AG09319 (cell line): Measurements from ENCODE around the gene ZGPAT.
"Not testable (repeated sequence)": the region's sequence is repeated elsewhere in the genome, so short reads cannot be mapped to it uniquely, and the experiment has no call there.

Experiments used
- DNase-seq: peaks from one replicate; pipeline ENCODE4 v3.0.0-alpha.2; 2010; ENCODE audit warnings: low read depth; ENCODE audit errors: extremely low read depth
- TF ChIP-seq, protein P1 (sequence below): IDR thresholded peaks from 2 replicates; pipeline ENCODE4 v1.5.1; 2011; ENCODE audit warnings: low read depth, mild to moderate bottlenecking, inconsistent platforms, low read length, moderate library complexity

Gene ZGPAT

DNA sequence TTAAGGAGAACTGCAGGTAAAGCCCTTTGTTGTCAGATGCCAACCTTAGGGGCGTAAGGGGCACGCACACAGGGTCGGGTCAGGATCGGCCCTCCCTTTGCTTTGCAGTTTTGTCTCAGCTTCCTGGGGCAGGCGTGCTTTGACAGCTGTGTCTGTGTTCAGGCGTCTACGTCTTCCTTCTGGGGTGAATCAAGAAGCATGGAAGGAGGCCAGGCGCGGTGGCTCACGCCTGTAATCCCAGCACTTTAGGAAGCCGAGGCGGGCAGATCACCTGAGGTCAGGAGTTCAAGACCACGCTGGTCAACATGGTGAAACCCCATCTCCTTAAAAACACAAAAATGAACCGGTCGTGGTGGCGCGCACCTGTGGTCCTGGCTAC, 1.3 kb downstream of the ZGPAT start:
- TF ChIP-seq, protein P1, sequence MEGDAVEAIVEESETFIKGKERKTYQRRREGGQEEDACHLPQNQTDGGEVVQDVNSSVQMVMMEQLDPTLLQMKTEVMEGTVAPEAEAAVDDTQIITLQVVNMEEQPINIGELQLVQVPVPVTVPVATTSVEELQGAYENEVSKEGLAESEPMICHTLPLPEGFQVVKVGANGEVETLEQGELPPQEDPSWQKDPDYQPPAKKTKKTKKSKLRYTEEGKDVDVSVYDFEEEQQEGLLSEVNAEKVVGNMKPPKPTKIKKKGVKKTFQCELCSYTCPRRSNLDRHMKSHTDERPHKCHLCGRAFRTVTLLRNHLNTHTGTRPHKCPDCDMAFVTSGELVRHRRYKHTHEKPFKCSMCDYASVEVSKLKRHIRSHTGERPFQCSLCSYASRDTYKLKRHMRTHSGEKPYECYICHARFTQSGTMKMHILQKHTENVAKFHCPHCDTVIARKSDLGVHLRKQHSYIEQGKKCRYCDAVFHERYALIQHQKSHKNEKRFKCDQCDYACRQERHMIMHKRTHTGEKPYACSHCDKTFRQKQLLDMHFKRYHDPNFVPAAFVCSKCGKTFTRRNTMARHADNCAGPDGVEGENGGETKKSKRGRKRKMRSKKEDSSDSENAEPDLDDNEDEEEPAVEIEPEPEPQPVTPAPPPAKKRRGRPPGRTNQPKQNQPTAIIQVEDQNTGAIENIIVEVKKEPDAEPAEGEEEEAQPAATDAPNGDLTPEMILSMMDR = no peak
- DNase-seq = no peak

DNA sequence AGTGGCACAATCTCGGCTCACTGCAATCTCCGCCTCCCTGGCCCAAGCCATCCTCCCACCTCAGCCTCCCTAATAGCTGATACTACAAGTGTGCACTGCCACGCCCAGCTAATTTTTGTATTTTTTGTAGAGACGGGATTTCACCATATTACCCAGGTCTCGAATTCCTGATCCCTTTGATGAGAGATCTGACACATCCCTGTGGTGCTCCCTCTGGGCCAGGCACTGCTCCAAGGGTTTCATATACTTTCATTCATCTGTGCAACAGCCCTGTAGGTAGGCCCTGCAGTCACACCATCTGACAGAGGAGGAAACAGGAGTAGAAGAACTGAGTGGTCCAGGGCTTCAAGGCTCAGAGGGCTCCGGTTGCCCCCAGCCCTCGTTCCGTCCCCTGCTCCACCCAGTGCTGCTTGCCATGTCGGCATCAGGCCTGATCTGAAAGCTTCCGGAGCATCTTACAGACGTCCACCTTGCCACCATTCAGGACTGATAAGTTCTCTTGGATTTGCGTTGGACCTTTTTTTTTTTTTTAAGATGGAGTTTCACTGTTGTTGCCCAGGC, 3.3 kb downstream of the ZGPAT start:
- TF ChIP-seq, protein P1 = no peak
- no peak for DNase-seq

DNA sequence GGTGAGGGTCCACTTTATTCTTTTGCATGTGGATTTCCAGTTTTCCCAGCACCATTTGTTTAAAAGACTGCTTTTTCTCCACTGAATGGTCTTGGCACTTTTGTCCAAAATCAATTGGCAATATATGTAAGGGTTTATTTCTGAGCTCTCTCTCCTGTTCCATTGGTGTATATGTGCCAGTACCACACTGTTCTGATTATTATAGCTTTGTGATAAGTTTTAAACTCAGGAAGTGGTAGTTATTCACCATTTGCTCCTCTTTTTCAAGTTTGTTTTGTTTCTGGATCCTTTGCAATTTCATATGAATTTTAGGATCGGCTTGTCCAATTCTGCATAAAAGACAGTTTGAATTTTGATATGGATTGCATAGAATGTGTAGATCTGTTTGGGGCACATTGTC, 4.4 kb downstream of the ZGPAT start:
- no peak for DNase-seq
- TF ChIP-seq, protein P1 = no peak

DNA sequence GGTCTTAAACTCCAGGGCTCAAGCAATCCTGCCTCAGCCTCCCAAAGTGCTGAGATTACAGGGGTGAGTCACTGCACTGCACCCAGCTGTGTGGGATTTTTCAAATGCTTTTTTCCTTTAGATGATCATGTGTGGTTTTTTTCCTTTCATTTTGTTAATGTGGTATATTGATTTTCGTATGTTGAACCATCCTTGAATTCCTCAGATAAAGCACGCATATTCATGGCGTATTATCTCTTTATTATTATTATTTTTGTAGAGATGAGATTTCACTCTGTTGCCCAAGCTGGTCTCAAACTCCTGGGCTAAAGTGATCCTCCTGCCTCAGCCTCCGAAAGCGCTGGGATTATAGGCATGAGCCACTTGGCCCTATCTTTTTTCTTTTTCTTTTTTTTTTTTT, 7.0 kb downstream of the ZGPAT start:
- TF ChIP-seq, protein P1 = no peak

DNA sequence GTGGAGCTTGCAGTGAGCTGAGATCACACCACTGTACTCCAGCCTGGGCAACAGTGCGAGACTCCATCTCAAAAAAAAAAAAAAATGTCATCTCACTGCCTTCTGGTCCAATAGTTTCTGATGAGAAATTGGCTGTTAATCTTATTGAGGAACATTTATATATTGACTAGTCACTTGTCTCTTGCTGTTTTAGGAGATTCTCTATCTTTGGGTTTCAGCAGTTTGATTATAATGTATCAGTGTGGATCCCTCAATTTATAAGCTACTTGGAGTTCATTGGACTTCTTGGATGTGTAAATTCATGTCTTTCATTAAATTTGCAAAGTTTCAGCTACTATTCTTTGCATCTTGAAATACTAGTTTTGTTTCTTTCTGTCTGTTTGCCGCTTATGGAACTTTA, 11.2 kb downstream of the ZGPAT start:
- TF ChIP-seq, protein P1 = no peak
- no peak for DNase-seq

More for the DNA sequence above, 7.0 kb downstream of the ZGPAT start:
- DNase-seq = no peak

DNA sequence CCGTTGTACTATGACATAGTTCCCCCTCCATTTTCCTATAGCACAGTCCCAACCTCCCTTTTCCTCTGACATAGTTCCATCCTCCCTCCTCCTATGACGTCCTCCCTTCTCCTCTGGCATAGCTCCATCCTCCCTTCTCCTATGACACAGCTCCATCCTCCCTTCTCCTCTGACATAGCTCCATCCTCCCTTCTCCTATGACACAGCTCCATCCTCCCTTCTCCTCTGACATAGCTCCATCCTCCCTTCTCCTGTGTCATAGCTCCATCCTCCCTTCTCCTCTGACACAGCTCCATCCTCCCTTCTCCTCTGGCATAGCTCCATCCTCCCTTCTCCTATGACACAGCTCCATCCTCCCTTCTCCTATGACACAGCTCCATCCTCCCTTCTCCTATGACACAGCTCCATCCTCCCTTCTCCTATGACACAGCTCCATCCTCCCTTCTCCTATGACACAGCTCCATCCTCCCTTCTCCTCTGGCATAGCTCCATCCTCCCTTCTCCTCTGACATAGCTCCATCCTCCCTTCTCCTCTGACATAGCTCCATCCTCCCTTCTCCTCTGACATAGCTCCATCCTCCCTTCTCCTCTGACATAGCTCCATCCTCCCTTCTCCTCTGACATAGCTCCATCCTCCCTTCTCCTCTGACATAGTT, 15.3 kb downstream of the ZGPAT start:
- DNase-seq = not testable (repeated sequence)

DNA sequence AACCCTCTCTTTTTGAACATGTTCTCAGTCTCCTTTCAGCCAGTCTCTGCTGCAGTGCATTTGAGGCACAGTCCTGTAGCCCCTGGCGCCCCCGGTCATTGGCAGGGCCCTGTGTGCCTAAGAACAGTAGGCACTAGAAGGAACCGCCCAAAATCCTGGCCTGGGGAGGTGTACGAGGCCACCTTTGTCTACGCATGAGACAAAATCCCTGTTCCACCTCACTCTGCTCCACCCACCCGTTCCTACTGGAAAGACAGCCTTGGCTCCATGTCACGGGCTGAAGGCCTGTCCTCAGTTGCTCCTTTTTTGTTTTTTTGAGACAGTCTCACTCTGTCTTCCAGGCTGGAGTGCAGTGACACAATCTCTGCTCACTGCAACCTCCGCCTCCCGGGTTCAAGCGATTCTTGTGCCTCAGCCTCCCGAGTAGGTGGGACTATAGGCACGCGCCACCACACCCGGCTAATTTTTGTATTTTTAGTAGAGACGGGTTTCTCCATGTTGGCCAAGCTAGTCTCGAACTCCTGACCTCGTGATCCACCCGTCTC, 22.4 kb downstream of the ZGPAT start:
- not testable (repeated sequence) for DNase-seq

DNA sequence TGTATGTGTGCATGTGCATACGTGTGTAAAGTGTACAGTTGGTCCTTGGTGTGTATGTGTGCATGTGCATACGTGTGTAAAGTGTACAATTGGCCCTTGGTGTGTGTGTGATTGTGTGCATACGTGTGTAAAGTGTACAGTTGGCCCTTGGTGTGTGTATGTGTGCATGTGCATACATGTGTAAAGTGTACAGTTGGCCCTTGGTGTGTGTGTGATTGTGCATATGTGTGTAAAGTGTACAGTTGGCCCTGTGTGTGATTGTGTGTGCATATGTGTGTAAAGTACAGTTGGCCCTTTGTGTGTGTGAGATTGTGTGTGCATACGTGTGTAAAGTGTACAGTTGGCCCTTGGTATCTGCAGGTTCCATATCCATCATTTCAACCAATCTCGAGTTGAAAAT, 23.6 kb downstream of the ZGPAT start:
- TF ChIP-seq, protein P1 = no peak
- DNase-seq = no peak
